ENCODE data around the gene NRIP3. TPM values are rescaled to one million over a fixed set of nuclear protein-coding genes. Genes with fewer than 3 reads are reported as not detected.
"Not testable (repeated sequence)": the region's sequence is repeated elsewhere in the genome, so short reads cannot be mapped to it uniquely, and the experiment has no call there.

The NRIP3 gene
- total and polyA plus RNA-seq, 4 experiments from 2014 or later, result 0.63 to 1.7 (median 1.2) TPM

- Histone ChIP-seq H3K36me3 (ENCODE audit: insufficient read depth, low read length) (no peaks in the 10 kb centered on the region), H3K4me3 (ENCODE audit: low read length in 2 of 2) (no peak overlapping the region), H3K27ac (ENCODE audit: low read depth, low read length) (no peak overlapping the region), H3K4me1 (ENCODE audit: insufficient read depth, low read length) (no peaks in the 10 kb centered on the region), H3K27me3 (ENCODE audit: insufficient read depth, low read length) (peaks cover 14% of the 10 kb centered on the region), H3K9me3 (ENCODE audit: control insufficient read depth in 1 of 2, low read length in 2 of 2) (no peaks in the 10 kb centered on the region)
- Mint-ChIP-seq H3K4me3 (no peak overlapping the region), H3K27ac (no peak overlapping the region), H3K27me3 (peaks cover 18 to 21% of the 10 kb centered on the region in 2 donors), H3K36me3 (no peaks in the 10 kb centered on the region), H3K9me3 (peaks cover 0 to 1% (median 0%) of the 10 kb centered on the region in 8 donors), H3K4me1 (peaks cover 2 to 9% (median 3%) of the 10 kb centered on the region in 4 donors)
- intact Hi-C loops (cut with micrococcal nuclease), result no loop called here
- no peak for DNase-seq
- ChIA-PET CTCF (ENCODE audit: partially characterized antibody) (interaction anchor here (8.4 kb wide), 1 partner anchor 19 kb away, joined by 44 read pairs; no protein-coding TSS in a partner anchor), POLR2A (ENCODE audit: partially characterized antibody) (no interaction called here)
Measured at GRCh38 chr11:8997451-8997850, 6.3 kb downstream of the NRIP3 start.

- Histone ChIP-seq H3K4me3 (ENCODE audit: low read length in 2 of 2) (no peak overlapping the region), H3K4me1 (ENCODE audit: insufficient read depth, low read length) (no peaks in the 10 kb centered on the region), H3K9me3 (ENCODE audit: control insufficient read depth in 1 of 2, low read length in 2 of 2) (no peaks in the 10 kb centered on the region), H3K27me3 (ENCODE audit: insufficient read depth, low read length) (no peaks in the 10 kb centered on the region), H3K36me3 (ENCODE audit: insufficient read depth, low read length) (no peaks in the 10 kb centered on the region), H3K27ac (ENCODE audit: low read depth, low read length) (no peak overlapping the region)
- Mint-ChIP-seq H3K27ac (no peak overlapping the region), H3K4me1 (no peaks in the 10 kb centered on the region), H3K36me3 (no peaks in the 10 kb centered on the region), H3K9me3 (peaks cover 0 to 1% (median 0%) of the 10 kb centered on the region in 8 donors), H3K27me3 (peaks cover 4 to 6% of the 10 kb centered on the region in 2 donors), H3K4me3 (no peak overlapping the region)
- CTCF ChIA-PET (ENCODE audit: partially characterized antibody), result no interaction called here
- DNase-seq, result no peak
- intact Hi-C loops (cut with micrococcal nuclease), result no loop called here
- POLR2A ChIA-PET (ENCODE audit: partially characterized antibody), result no interaction called here
Measured at GRCh38 chr11:8989453-8989852, 14.3 kb downstream of the NRIP3 start.

- H3K4me3 Mint-ChIP-seq, result no peak overlapping the region
- no peak overlapping the region for H3K27ac Mint-ChIP-seq
- no peaks in the 10 kb centered on the region for H3K4me1 Mint-ChIP-seq
- POLR2A ChIA-PET (ENCODE audit: partially characterized antibody), result no interaction called here
- no peak for DNase-seq
- H3K9me3 ChIP-seq (ENCODE audit: control insufficient read depth in 1 of 2, low read length in 2 of 2), result no peaks in the 10 kb centered on the region
- H3K27me3 Mint-ChIP-seq, result peaks cover 4 to 6% of the 10 kb centered on the region in 2 donors
- CTCF ChIA-PET (ENCODE audit: partially characterized antibody), result no interaction called here
- no peak overlapping the region for H3K27ac ChIP-seq (ENCODE audit: low read depth, low read length)
- H3K36me3 ChIP-seq (ENCODE audit: insufficient read depth, low read length), result no peaks in the 10 kb centered on the region
- no peak overlapping the region for H3K4me3 ChIP-seq (ENCODE audit: low read length in 2 of 2)
- H3K4me1 ChIP-seq (ENCODE audit: insufficient read depth, low read length), result no peaks in the 10 kb centered on the region
- H3K27me3 ChIP-seq (ENCODE audit: insufficient read depth, low read length), result no peaks in the 10 kb centered on the region
- H3K9me3 Mint-ChIP-seq, result peaks cover 0 to 1% (median 0%) of the 10 kb centered on the region in 8 donors
- H3K36me3 Mint-ChIP-seq, result no peaks in the 10 kb centered on the region
- intact Hi-C loops (cut with micrococcal nuclease), result no loop called here
Measured at GRCh38 chr11:8988329-8989234, 15.2 kb downstream of the NRIP3 start.

GRCh38 chr11:8987446-8987845 is 16.4 kb downstream of the NRIP3 start:
- no peaks in the 10 kb centered on the region for H3K4me1 Mint-ChIP-seq
- no peak overlapping the region for H3K4me3 ChIP-seq (ENCODE audit: low read length in 2 of 2)
- H3K36me3 Mint-ChIP-seq, result no peaks in the 10 kb centered on the region
- no peaks in the 10 kb centered on the region for H3K36me3 ChIP-seq (ENCODE audit: insufficient read depth, low read length)
- no peaks in the 10 kb centered on the region for H3K4me1 ChIP-seq (ENCODE audit: insufficient read depth, low read length)
- peaks cover 4 to 5% of the 10 kb centered on the region in 2 donors for H3K27me3 Mint-ChIP-seq
- H3K9me3 Mint-ChIP-seq, result no peaks in the 10 kb centered on the region
- H3K9me3 ChIP-seq (ENCODE audit: control insufficient read depth in 1 of 2, low read length in 2 of 2), result no peaks in the 10 kb centered on the region
- ChIA-PET CTCF (ENCODE audit: partially characterized antibody) (interaction anchor here (0.5 kb wide), 1 partner anchor 75 kb away, joined by 3 read pairs; no protein-coding TSS in a partner anchor), POLR2A (ENCODE audit: partially characterized antibody) (no interaction called here)
- intact Hi-C loops (cut with micrococcal nuclease), result no loop called here
- H3K27ac ChIP-seq (ENCODE audit: low read depth, low read length), result no peak overlapping the region
- no peak overlapping the region for H3K27ac Mint-ChIP-seq
- no peak overlapping the region for H3K4me3 Mint-ChIP-seq
- DNase-seq, result no peak
- H3K27me3 ChIP-seq (ENCODE audit: insufficient read depth, low read length), result no peaks in the 10 kb centered on the region

- H3K27me3 Mint-ChIP-seq; H3K4me1 ChIP-seq (ENCODE audit: insufficient read depth, low read length); H3K27me3 ChIP-seq (ENCODE audit: insufficient read depth, low read length); H3K27ac Mint-ChIP-seq; H3K4me3 Mint-ChIP-seq; intact Hi-C loops (cut with micrococcal nuclease); H3K9me3 Mint-ChIP-seq; H3K36me3 Mint-ChIP-seq; H3K9me3 ChIP-seq (ENCODE audit: control insufficient read depth in 1 of 2, low read length in 2 of 2); POLR2A ChIA-PET (ENCODE audit: partially characterized antibody); H3K27ac ChIP-seq (ENCODE audit: low read depth, low read length); H3K4me1 Mint-ChIP-seq; CTCF ChIA-PET (ENCODE audit: partially characterized antibody); DNase-seq; H3K4me3 ChIP-seq (ENCODE audit: low read length in 2 of 2); H3K36me3 ChIP-seq (ENCODE audit: insufficient read depth, low read length): not testable (repeated sequence)
Measured at GRCh38 chr11:8986772-8987171, 17.0 kb downstream of the NRIP3 start.

- no peak overlapping the region for H3K4me3 Mint-ChIP-seq
- no peaks in the 10 kb centered on the region for H3K4me1 Mint-ChIP-seq
- no peaks in the 10 kb centered on the region for H3K36me3 Mint-ChIP-seq
- no peak overlapping the region for H3K4me3 ChIP-seq (ENCODE audit: low read length in 2 of 2)
- no peak overlapping the region for H3K27ac ChIP-seq (ENCODE audit: low read depth, low read length)
- H3K27ac Mint-ChIP-seq, result no peak overlapping the region
- no peaks in the 10 kb centered on the region for H3K9me3 ChIP-seq (ENCODE audit: control insufficient read depth in 1 of 2, low read length in 2 of 2)
- POLR2A ChIA-PET (ENCODE audit: partially characterized antibody), result no interaction called here
- intact Hi-C loops (cut with micrococcal nuclease), result no loop called here
- peaks cover 0 to 3% of the 10 kb centered on the region in 2 donors for H3K27me3 Mint-ChIP-seq
- CTCF ChIA-PET (ENCODE audit: partially characterized antibody), result no interaction called here
- H3K9me3 Mint-ChIP-seq, result no peaks in the 10 kb centered on the region
- DNase-seq, result no peak
- no peaks in the 10 kb centered on the region for H3K4me1 ChIP-seq (ENCODE audit: insufficient read depth, low read length)
- H3K36me3 ChIP-seq (ENCODE audit: insufficient read depth, low read length), result no peaks in the 10 kb centered on the region
- no peaks in the 10 kb centered on the region for H3K27me3 ChIP-seq (ENCODE audit: insufficient read depth, low read length)
Measured at GRCh38 chr11:8985462-8985861, 18.3 kb downstream of the NRIP3 start.

GRCh38 chr11:8983552-8983951 is 20.2 kb downstream of the NRIP3 start:
- no peak for DNase-seq
- H3K27me3 ChIP-seq (ENCODE audit: insufficient read depth, low read length), result no peaks in the 10 kb centered on the region
- H3K4me3 Mint-ChIP-seq, result no peak overlapping the region
- intact Hi-C loops (cut with micrococcal nuclease), result no loop called here
- no peaks in the 10 kb centered on the region for H3K9me3 ChIP-seq (ENCODE audit: control insufficient read depth in 1 of 2, low read length in 2 of 2)
- H3K4me1 Mint-ChIP-seq, result no peaks in the 10 kb centered on the region
- CTCF ChIA-PET (ENCODE audit: partially characterized antibody), result no interaction called here
- H3K36me3 Mint-ChIP-seq, result no peaks in the 10 kb centered on the region
- no peak overlapping the region for H3K4me3 ChIP-seq (ENCODE audit: low read length in 2 of 2)
- no peaks in the 10 kb centered on the region for H3K9me3 Mint-ChIP-seq
- no peaks in the 10 kb centered on the region for H3K27me3 Mint-ChIP-seq
- no peak overlapping the region for H3K27ac Mint-ChIP-seq
- H3K36me3 ChIP-seq (ENCODE audit: insufficient read depth, low read length), result no peaks in the 10 kb centered on the region
- no peaks in the 10 kb centered on the region for H3K4me1 ChIP-seq (ENCODE audit: insufficient read depth, low read length)
- no peak overlapping the region for H3K27ac ChIP-seq (ENCODE audit: low read depth, low read length)
- POLR2A ChIA-PET (ENCODE audit: partially characterized antibody), result no interaction called here
